ENCODE data around the gene CDYL.

CDYL gene

DNA sequence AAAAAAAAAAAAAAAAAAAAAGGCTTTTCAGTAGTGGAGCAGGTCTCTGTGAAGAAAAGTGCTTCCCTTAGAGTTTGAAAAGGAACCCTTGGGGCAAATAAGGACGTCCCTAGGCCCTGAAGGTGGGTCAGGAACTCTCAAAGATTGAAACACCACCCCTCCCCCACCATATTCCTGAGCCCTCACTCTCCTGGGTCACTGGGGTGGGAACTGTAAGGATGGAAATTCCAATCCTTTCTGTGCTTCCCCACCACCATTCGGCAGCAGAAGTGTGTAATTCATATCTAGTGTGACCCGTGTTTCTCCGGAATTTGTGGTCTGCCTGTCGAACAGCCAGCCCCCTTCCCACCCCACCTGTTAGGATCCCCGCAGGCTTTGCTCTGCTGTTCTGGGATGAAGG is 12.3 kb downstream of the CDYL start:
- H3K4me2 ChIP-seq (ENCODE audit: low read length): peak overlapping the region; percentile 75
- peaks cover 94% of the 10 kb centered on the region for H3K79me2 ChIP-seq (ENCODE audit: low read length)
- peak overlapping the region; percentile 69 for H3K4me3 ChIP-seq (ENCODE audit: low read length)
- TF ChIP-seq, protein P1, sequence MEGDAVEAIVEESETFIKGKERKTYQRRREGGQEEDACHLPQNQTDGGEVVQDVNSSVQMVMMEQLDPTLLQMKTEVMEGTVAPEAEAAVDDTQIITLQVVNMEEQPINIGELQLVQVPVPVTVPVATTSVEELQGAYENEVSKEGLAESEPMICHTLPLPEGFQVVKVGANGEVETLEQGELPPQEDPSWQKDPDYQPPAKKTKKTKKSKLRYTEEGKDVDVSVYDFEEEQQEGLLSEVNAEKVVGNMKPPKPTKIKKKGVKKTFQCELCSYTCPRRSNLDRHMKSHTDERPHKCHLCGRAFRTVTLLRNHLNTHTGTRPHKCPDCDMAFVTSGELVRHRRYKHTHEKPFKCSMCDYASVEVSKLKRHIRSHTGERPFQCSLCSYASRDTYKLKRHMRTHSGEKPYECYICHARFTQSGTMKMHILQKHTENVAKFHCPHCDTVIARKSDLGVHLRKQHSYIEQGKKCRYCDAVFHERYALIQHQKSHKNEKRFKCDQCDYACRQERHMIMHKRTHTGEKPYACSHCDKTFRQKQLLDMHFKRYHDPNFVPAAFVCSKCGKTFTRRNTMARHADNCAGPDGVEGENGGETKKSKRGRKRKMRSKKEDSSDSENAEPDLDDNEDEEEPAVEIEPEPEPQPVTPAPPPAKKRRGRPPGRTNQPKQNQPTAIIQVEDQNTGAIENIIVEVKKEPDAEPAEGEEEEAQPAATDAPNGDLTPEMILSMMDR (IDR thresholded peaks at IDR 0.05; ENCODE audit: low read depth, low read length): no peak
- TF ChIP-seq EZH2phosphoT487 (IDR thresholded peaks at IDR 0.05; ENCODE audit: low read depth): no peak
- H3K27ac ChIP-seq (ENCODE audit: low read length): no peak overlapping the region
- peaks cover 6% of the 10 kb centered on the region for H3K36me3 ChIP-seq (replicated peaks; ENCODE audit: low read depth, low read length)
- H3K9me3 ChIP-seq (ENCODE audit: insufficient read depth, low read length): no peaks in the 10 kb centered on the region
- H2AFZ ChIP-seq (ENCODE audit: low read depth, low read length): no peak overlapping the region
- no peaks in the 10 kb centered on the region for H3K27me3 ChIP-seq (ENCODE audit: low read depth, low read length)
- peaks cover 25% of the 10 kb centered on the region for H3K4me1 ChIP-seq (ENCODE audit: low read length)
- no peak overlapping the region for H3K9ac ChIP-seq (ENCODE audit: low read length)
- peaks cover 81% of the 10 kb centered on the region for H4K20me1 ChIP-seq (ENCODE audit: insufficient read depth, low read length)

GRCh38 chr6:4788953-4789584 is 12.9 kb downstream of the CDYL start:
- Histone ChIP-seq H3K27me3 (ENCODE audit: low read depth, low read length) (no peaks in the 10 kb centered on the region), H3K4me1 (ENCODE audit: low read length) (peaks cover 25% of the 10 kb centered on the region), H3K27ac (ENCODE audit: low read length) (no peak overlapping the region), H3K4me2 (ENCODE audit: low read length) (peak overlapping the region; percentile 75), H3K4me3 (ENCODE audit: low read length) (peak overlapping the region; percentile 69), H3K79me2 (ENCODE audit: low read length) (peaks cover 94% of the 10 kb centered on the region), H4K20me1 (ENCODE audit: insufficient read depth, low read length) (peaks cover 82% of the 10 kb centered on the region), H3K9me3 (ENCODE audit: insufficient read depth, low read length) (no peaks in the 10 kb centered on the region), H2AFZ (ENCODE audit: low read depth, low read length) (no peak overlapping the region), H3K9ac (ENCODE audit: low read length) (peak overlapping the region; percentile 30; the same call in 1 of the 2 replicates), H3K36me3 (replicated peaks; ENCODE audit: low read depth, low read length) (peaks cover under 1% of the 10 kb centered on the region)
- TF ChIP-seq, protein P1 (IDR thresholded peaks at IDR 0.05; ENCODE audit: low read depth, low read length): 0 out of 2 replicates have a peak, but pooled peaks have one; percentile 28
- no peak for TF ChIP-seq EZH2phosphoT487 (IDR thresholded peaks at IDR 0.05; ENCODE audit: low read depth)

GRCh38 chr6:4790158-4790899 is 14.1 kb downstream of the CDYL start:
- Histone ChIP-seq H2AFZ (ENCODE audit: low read depth, low read length) (no peak overlapping the region), H3K27ac (ENCODE audit: low read length) (no peak overlapping the region), H3K27me3 (ENCODE audit: low read depth, low read length) (no peaks in the 10 kb centered on the region), H3K79me2 (ENCODE audit: low read length) (peaks cover 93% of the 10 kb centered on the region), H3K4me1 (ENCODE audit: low read length) (peaks cover 25% of the 10 kb centered on the region), H3K9me3 (ENCODE audit: insufficient read depth, low read length) (no peaks in the 10 kb centered on the region), H4K20me1 (ENCODE audit: insufficient read depth, low read length) (peaks cover 76% of the 10 kb centered on the region), H3K4me2 (ENCODE audit: low read length) (peak overlapping the region; percentile 75), H3K4me3 (ENCODE audit: low read length) (no peak overlapping the region), H3K36me3 (replicated peaks; ENCODE audit: low read depth, low read length) (no peaks in the 10 kb centered on the region), H3K9ac (ENCODE audit: low read length) (no peak overlapping the region)
- TF ChIP-seq EZH2phosphoT487 (IDR thresholded peaks at IDR 0.05; ENCODE audit: low read depth): no peak
- TF ChIP-seq, protein P1 (IDR thresholded peaks at IDR 0.05; ENCODE audit: low read depth, low read length): peak; percentile 17; the same call in 1 of the 2 replicates

- Histone ChIP-seq H3K4me3 (ENCODE audit: low read length) (no peak overlapping the region), H2AFZ (ENCODE audit: low read depth, low read length) (no peak overlapping the region), H3K27ac (ENCODE audit: low read length) (no peak overlapping the region), H4K20me1 (ENCODE audit: insufficient read depth, low read length) (peaks cover 66% of the 10 kb centered on the region), H3K36me3 (replicated peaks; ENCODE audit: low read depth, low read length) (no peaks in the 10 kb centered on the region), H3K9me3 (ENCODE audit: insufficient read depth, low read length) (no peaks in the 10 kb centered on the region), H3K9ac (ENCODE audit: low read length) (no peak overlapping the region), H3K4me1 (ENCODE audit: low read length) (peaks cover 16% of the 10 kb centered on the region), H3K27me3 (ENCODE audit: low read depth, low read length) (no peaks in the 10 kb centered on the region), H3K79me2 (ENCODE audit: low read length) (peaks cover 92% of the 10 kb centered on the region), H3K4me2 (ENCODE audit: low read length) (no peak overlapping the region)
- TF ChIP-seq, protein P1 (IDR thresholded peaks at IDR 0.05; ENCODE audit: low read depth, low read length): no peak
- no peak for TF ChIP-seq EZH2phosphoT487 (IDR thresholded peaks at IDR 0.05; ENCODE audit: low read depth)
These were observed 18.0 kb downstream of the CDYL start for GRCh38 chr6:4794140-4794707.

Data from OCI-LY3 (cell line).